KMS-11 (cell line): ENCODE measurements around the gene FERMT3.
A peak's percentile ranks its signal among the peaks of the same experiment; 100 is the strongest.

Experiments
- H2AFZ ChIP-seq: fragments of 200-600 bp; sonication (generic); 2 replicates; pipeline ENCODE4 v1.6.1; 2016; ENCODE audit warnings: antibody characterized with exemption, mixed run types, low read depth
- H3K27ac ChIP-seq: fragments of 200-600 bp; sonication (generic); 2 replicates; pipeline ENCODE4 v1.6.1; 2016; ENCODE audit warnings: mild to moderate bottlenecking, mixed run types
- H3K27me3 ChIP-seq: fragments of 200-600 bp; sonication (generic); 2 replicates; pipeline ENCODE4 v1.6.1; 2017; ENCODE audit warnings: mild to moderate bottlenecking, low read depth, mixed run types, moderate library complexity; ENCODE audit not compliant: insufficient read depth
- H3K36me3 ChIP-seq: fragments of 200-600 bp; sonication (generic); 2 replicates; pipeline ENCODE4 v1.6.1; 2017; ENCODE audit warnings: mild to moderate bottlenecking, mixed run types; ENCODE audit not compliant: insufficient read depth
- H3K4me1 ChIP-seq: fragments of 200-600 bp; sonication (generic); 2 replicates; pipeline ENCODE4 v1.6.1; 2016; ENCODE audit warnings: mild to moderate bottlenecking, low read depth, mixed run types; ENCODE audit not compliant: poor library complexity, severe bottlenecking
- H3K4me2 ChIP-seq: fragments of 200-600 bp; sonication (generic); 2 replicates; pipeline ENCODE4 v1.7.0; 2016; ENCODE audit warnings: mild to moderate bottlenecking, mixed run types
- H3K4me3 ChIP-seq: fragments of 200-600 bp; sonication (generic); IDR thresholded peaks from 2 replicates; pipeline ENCODE4 v1.6.1; 2017; ENCODE audit warnings: low read depth, low read length, mixed read lengths; ENCODE audit not compliant: insufficient read depth
- H3K79me2 ChIP-seq: fragments of 200-600 bp; sonication (generic); 2 replicates; pipeline ENCODE4 v1.6.1; 2016; ENCODE audit warnings: low read depth, mixed run types; ENCODE audit not compliant: insufficient read depth
- H3K9ac ChIP-seq: fragments of 200-600 bp; sonication (generic); 2 replicates; pipeline ENCODE4 v1.6.1; 2016; ENCODE audit warnings: mild to moderate bottlenecking, mixed run types
- H4K20me1 ChIP-seq: fragments of 200-600 bp; sonication (generic); 2 replicates; pipeline ENCODE4 v1.6.1; 2016; ENCODE audit warnings: mild to moderate bottlenecking, mixed run types; ENCODE audit not compliant: insufficient read depth
- TF ChIP-seq, protein P1 (sequence below): fragments of 200-600 bp; sonication (generic); conservative IDR thresholded peaks from 2 replicates; pipeline ENCODE4 v1.6.1; 2017; ENCODE audit warnings: low read depth, mild to moderate bottlenecking, antibody characterized with exemption, low read length, moderate library complexity, mixed read lengths

Gene FERMT3

DNA sequence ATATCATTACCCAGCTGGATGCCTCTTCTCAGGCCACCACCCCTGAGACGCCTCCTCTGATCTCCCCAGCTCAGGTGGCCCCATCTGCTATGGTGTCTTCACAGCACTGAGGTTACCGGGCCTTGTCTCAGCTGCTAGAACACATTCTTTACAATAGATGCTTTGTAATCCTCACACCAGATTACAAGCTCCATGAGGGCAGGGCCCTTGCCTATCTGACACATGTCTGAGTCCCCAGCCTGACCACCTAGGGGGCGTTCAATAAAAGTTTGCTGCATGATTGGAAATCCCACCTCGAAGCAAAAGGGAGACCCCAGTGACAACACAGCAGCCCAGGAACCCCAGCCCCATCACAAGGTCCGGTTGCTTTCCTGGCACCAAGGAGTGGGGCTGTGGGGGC is 42.6 kb upstream of the FERMT3 start:
- Histone ChIP-seq H3K79me2 (no peaks in the 10 kb centered on the region), H2AFZ (no peak overlapping the region), H3K4me3 (no peak overlapping the region), H4K20me1 (no peaks in the 10 kb centered on the region), H3K27me3 (no peaks in the 10 kb centered on the region), H3K9ac (no peak overlapping the region), H3K4me1 (peaks cover 5% of the 10 kb centered on the region), H3K27ac (no peak overlapping the region), H3K36me3 (no peaks in the 10 kb centered on the region), H3K4me2 (no peak overlapping the region)
- TF ChIP-seq, protein P1, sequence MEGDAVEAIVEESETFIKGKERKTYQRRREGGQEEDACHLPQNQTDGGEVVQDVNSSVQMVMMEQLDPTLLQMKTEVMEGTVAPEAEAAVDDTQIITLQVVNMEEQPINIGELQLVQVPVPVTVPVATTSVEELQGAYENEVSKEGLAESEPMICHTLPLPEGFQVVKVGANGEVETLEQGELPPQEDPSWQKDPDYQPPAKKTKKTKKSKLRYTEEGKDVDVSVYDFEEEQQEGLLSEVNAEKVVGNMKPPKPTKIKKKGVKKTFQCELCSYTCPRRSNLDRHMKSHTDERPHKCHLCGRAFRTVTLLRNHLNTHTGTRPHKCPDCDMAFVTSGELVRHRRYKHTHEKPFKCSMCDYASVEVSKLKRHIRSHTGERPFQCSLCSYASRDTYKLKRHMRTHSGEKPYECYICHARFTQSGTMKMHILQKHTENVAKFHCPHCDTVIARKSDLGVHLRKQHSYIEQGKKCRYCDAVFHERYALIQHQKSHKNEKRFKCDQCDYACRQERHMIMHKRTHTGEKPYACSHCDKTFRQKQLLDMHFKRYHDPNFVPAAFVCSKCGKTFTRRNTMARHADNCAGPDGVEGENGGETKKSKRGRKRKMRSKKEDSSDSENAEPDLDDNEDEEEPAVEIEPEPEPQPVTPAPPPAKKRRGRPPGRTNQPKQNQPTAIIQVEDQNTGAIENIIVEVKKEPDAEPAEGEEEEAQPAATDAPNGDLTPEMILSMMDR: no peak

DNA sequence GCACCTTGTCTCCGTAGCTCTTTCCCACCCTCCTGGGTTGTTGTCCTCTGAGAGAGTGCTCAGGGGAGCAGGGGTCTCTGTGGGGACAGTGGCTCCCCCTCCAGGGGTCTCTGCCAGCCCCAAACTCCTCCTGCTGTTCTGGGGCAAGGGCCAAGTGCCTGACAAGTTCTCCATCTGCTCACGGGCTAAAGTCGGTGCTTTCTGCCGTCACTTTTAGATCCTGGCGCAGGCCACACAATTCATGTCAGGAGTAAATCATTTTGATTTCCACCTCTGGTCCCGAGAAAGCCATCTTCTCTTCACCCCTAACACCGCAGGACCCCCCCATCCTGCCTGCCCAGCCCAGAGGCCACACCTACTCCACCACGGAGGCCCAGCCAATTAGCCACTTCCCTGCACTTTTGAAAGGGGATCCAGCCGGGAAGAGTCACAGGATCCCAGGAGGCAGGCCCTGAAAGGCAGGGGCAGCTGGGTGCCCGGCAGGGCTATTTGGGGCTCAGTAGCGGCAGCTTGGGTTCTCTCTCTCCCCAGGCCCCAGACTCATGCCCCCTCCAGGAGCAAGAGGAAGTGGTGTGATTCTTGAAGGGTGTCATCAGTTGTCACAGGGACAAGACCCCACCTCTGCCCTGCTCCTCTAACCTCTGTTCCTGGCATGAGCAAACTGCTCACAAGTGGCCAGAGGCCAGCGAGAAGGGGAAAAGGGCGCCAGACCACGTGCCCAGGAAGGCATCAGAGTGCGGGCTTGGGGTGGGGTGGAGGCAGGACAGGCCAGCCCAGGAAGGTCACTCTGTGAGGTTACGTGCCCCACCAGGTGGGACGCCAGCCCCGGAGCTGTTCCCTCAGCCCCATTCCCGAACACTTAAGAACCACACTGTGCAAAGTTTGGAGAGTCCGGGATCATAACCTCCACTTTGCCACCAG is 41.9 kb upstream of the FERMT3 start:
- H3K4me1 ChIP-seq: peaks cover 5% of the 10 kb centered on the region
- H2AFZ ChIP-seq: peak overlapping the region; percentile 81; the same call in 1 of the 2 replicates
- H3K79me2 ChIP-seq: no peaks in the 10 kb centered on the region
- H3K36me3 ChIP-seq: no peaks in the 10 kb centered on the region
- H3K4me2 ChIP-seq: peak overlapping the region; percentile 99
- no peak overlapping the region for H3K4me3 ChIP-seq
- H4K20me1 ChIP-seq: no peaks in the 10 kb centered on the region
- H3K27ac ChIP-seq: no peak overlapping the region
- peak overlapping the region; percentile 91 for H3K9ac ChIP-seq
- TF ChIP-seq, protein P1: no peak
- H3K27me3 ChIP-seq: no peaks in the 10 kb centered on the region

DNA sequence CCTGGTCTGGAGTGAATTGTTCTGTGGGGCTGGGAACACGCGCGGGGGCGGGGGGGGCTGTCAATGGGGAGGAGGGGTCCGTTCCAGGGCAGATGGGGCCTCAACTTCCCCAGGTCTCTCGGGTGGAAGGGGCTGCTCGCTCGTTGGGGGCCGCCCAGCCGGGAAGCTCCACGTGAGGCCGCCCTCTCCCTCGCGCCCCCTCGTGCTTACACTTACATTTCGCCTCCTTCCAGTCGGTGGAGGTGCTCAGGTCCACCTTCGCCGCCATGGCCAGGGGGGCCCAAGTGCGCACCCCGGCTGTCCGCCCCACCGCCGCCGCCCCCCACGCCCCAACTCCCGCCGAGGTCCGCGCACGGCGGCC is 41.1 kb upstream of the FERMT3 start:
- H3K4me2 ChIP-seq: peak overlapping the region; percentile 99
- no peak overlapping the region for H3K4me3 ChIP-seq
- no peaks in the 10 kb centered on the region for H3K36me3 ChIP-seq
- no peaks in the 10 kb centered on the region for H4K20me1 ChIP-seq
- TF ChIP-seq, protein P1: no peak
- peak overlapping the region; percentile 81 for H2AFZ ChIP-seq
- H3K27ac ChIP-seq: peak overlapping the region; percentile 72
- peak overlapping the region; percentile 91 for H3K9ac ChIP-seq
- H3K4me1 ChIP-seq: peaks cover 5% of the 10 kb centered on the region
- no peaks in the 10 kb centered on the region for H3K79me2 ChIP-seq
- no peaks in the 10 kb centered on the region for H3K27me3 ChIP-seq

DNA sequence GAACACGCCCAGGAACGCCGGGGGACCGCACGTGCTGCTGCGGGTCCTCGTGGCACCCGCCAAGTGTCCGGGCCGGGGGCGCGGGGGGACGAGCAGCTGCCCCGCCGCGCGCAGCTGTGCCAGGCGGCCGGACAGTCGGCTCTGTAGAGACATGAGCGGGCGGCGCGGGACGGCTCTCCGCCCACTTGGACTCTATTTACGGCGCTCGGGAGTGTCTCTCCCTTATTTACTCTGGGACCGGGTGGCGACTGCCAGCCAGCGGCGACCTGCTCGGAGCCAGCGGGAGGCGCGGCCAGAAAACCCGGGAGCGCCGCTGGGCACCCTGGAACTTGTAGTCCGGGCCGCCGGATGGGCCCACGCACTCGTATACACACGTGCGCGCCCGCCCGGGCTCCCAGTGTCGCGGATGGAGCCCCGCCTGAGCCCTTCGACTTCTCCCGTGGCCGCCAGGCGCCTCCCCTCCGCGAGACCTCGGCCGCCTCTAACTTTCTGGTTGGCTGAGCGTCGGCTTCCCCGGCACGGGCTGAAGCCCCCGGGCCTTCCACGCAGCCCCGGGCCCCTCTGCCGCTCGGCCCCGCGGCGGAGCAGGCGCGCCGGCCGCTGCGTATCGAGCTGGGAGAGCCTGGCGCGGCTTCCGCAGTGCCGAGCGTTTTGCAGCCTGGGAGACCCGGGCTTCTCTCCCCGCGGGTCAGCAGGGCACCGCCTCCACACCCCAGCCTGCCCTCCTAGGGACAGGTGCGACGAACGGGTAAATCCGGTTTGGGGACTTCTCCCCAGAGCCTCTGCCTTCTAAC is 40.5 kb upstream of the FERMT3 start, which contains the start of gene MACROD1:
TSS of gene MACROD1 (minus strand) at position 272 of the 794 bp plus-strand sequence. CDS start at position 153, 119 bp downstream.
- Histone ChIP-seq H2AFZ (peak within 1 kb of the TSS; percentile 81), H3K79me2 (no peaks in the 10 kb centered on the region), H3K4me2 (peak within 1 kb of the TSS; percentile 99), H4K20me1 (no peaks in the 10 kb centered on the region), H3K36me3 (no peaks in the 10 kb centered on the region), H3K27me3 (no peaks in the 10 kb centered on the region), H3K27ac (peak within 1 kb of the TSS; percentile 72), H3K9ac (peak within 1 kb of the TSS; percentile 91), H3K4me1 (peaks cover 5% of the 10 kb centered on the region), H3K4me3 (no peak within 1 kb of the TSS)
- TF ChIP-seq, protein P1: no peak
